AG09319 (cell line): ENCODE results near the gene SEC24D.

Source experiments
- DNase-seq: peaks from one replicate; pipeline ENCODE4 v3.0.0-alpha.2; 2010; ENCODE audit warnings: low read depth; ENCODE audit errors: extremely low read depth
- CTCF ChIP-seq: IDR thresholded peaks from 2 replicates; pipeline ENCODE4 v1.5.1; 2011; ENCODE audit warnings: low read depth, mild to moderate bottlenecking, inconsistent platforms, low read length, moderate library complexity

Gene SEC24D

GRCh38 chr4:118850488-118851173 lies 14.7 kb upstream of the SEC24D start:
- TF ChIP-seq CTCF, result no peak
- DNase-seq, result no peak

- TF ChIP-seq CTCF, result no peak
- DNase-seq, result no peak
Measured at GRCh38 chr4:118849867-118850487, 14.1 kb upstream of the SEC24D start.

GRCh38 chr4:118848901-118849300 lies 13.0 kb upstream of the SEC24D start:
- TF ChIP-seq CTCF, result no peak
- DNase-seq, result no peak

- no peak for DNase-seq
- TF ChIP-seq CTCF, result no peak
Measured at GRCh38 chr4:118848242-118848641, 12.3 kb upstream of the SEC24D start.

GRCh38 chr4:118846979-118847378 lies 11.1 kb upstream of the SEC24D start:
- no peak for TF ChIP-seq CTCF
- no peak for DNase-seq

GRCh38 chr4:118845552-118846050 lies 9.7 kb upstream of the SEC24D start:
- TF ChIP-seq CTCF, result no peak
- no peak for DNase-seq

GRCh38 chr4:118843237-118843636 lies 7.3 kb upstream of the SEC24D start:
- no peak for TF ChIP-seq CTCF
- no peak for DNase-seq
